PC-9 (cell line): ENCODE measurements around the gene DPP4.

Experiments used
- CTCF ChIP-seq: fragments of 200-600 bp; sonication (generic); conservative IDR thresholded peaks from 2 replicates; pipeline ENCODE4 v1.6.1; 2017; ENCODE audit warnings: mixed run types, antibody characterized with exemption, mild to moderate bottlenecking, moderate library complexity
- EZH2 ChIP-seq: fragments of 200-600 bp; sonication (generic); IDR thresholded peaks from 2 replicates; pipeline ENCODE4 v1.8.0; 2017; ENCODE audit warnings: antibody characterized with exemption, low read depth

- TF ChIP-seq CTCF (no peak), EZH2 (no peak)
Measured at GRCh38 chr2:162050513-162050961, 23.5 kb downstream of the DPP4 start.
